B cell (primary cell): ENCODE results near the gene NUB1. TPM values are rescaled to one million over a fixed set of nuclear protein-coding genes. Genes with fewer than 3 reads are reported as not detected.

Experiments used
- ATAC-seq: fragments of 200-7000 bp; cut with Tn5 transposase; one replicate; pipeline ENCODE4 v1.10.0; 2021; ENCODE audit warnings: low read depth, mild to moderate bottlenecking, moderate number of reproducible peaks, moderate library complexity
- CTCF ChIA-PET: fragments of 350-600 bp; sonication (Branson Sonifier 250); formaldehyde crosslinking; loops from one replicate; lab custom pipeline; 2021; ENCODE audit warnings: antibody characterized with exemption, inconsistent platforms; lab: Charles Lee
- POLR2A ChIA-PET: fragments of 350-600 bp; sonication (Branson Sonifier 250); formaldehyde crosslinking; loops from one replicate; lab custom pipeline; 2021; ENCODE audit warnings: antibody characterized with exemption; lab: Charles Lee
- DNase-seq: peaks from one replicate; pipeline ENCODE4 v3.0.0; 2013
- H2AFZ ChIP-seq: 2 replicates; pipeline ENCODE4 v1.6.1; 2012; ENCODE audit warnings: mild to moderate bottlenecking, low read depth, low read length; ENCODE audit not compliant: insufficient read depth, poor library complexity, severe bottlenecking
- H3K27ac ChIP-seq, 2 donors: 1 replicate in 1 of 2; 2 replicates in 1 of 2; pipeline ENCODE4 v1.5.1; 2012 to 2013; ENCODE audit warnings: low read length in 2 of 2, mild to moderate bottlenecking in 2 of 2, moderate library complexity in 1 of 2
- H3K27me3 ChIP-seq, 4 experiments: fragments of 200-600 bp in 1 of 4; sonication (generic) in 1 of 4; replicated peaks in 1 of 4; 1 replicate in 2 of 4; 2 replicates in 2 of 4; pipeline versions ENCODE4 v1.6.1 to v1.7.0; 2013 to 2016; ENCODE audit warnings: low read length in 3 of 4, mild to moderate bottlenecking in 2 of 4, mixed read lengths in 1 of 4, moderate library complexity in 1 of 4; ENCODE audit not compliant: insufficient read depth in 4 of 4, control insufficient read depth in 3 of 4; ENCODE audit errors: control extremely low read depth in 1 of 4
- H3K36me3 ChIP-seq, 2 experiments: replicated peaks in 1 of 2; 1 replicate in 1 of 2; 2 replicates in 1 of 2; pipeline versions ENCODE4 v1.6.1 to v1.7.1; 2013; ENCODE audit warnings: low read length in 1 of 2; ENCODE audit not compliant: insufficient read depth in 2 of 2, control insufficient read depth in 1 of 2; ENCODE audit errors: control extremely low read depth in 1 of 2, extremely low read depth in 1 of 2
- H3K4me1 ChIP-seq, 2 donors: fragments of 200-600 bp in 1 of 2; sonication (generic) in 1 of 2; 1 replicate in 1 of 2; 2 replicates in 1 of 2; pipeline versions ENCODE4 v1.5.1 to v1.6.1; 2013 to 2017; ENCODE audit warnings: low read length in 2 of 2; ENCODE audit not compliant: control insufficient read depth in 2 of 2, insufficient read depth in 2 of 2
- H3K4me2 ChIP-seq: replicated peaks from 2 replicates; pipeline ENCODE3; 2012; ENCODE audit warnings: mild to moderate bottlenecking, low read depth, low read length; ENCODE audit not compliant: poor library complexity, severe bottlenecking
- H3K4me3 ChIP-seq, 5 experiments: fragments of 200-600 bp in 1 of 5; sonication (generic) in 1 of 5; 1 replicate in 3 of 5; 2 replicates in 2 of 5; pipeline versions ENCODE4 v1.5.1 to v1.7.0; 2011 to 2016; ENCODE audit warnings: low read length in 4 of 5, mild to moderate bottlenecking in 4 of 5, low read depth in 2 of 5, control low read depth in 1 of 5, moderate library complexity in 1 of 5; ENCODE audit not compliant: insufficient read depth in 1 of 5; ENCODE audit errors: control extremely low read depth in 1 of 5, extremely low read depth in 1 of 5
- H3K79me2 ChIP-seq: fragments of 200-600 bp; sonication (generic); one replicate; pipeline ENCODE4 v1.6.0; 2016; ENCODE audit warnings: low read length; ENCODE audit not compliant: control insufficient read depth, insufficient read depth
- H3K9ac ChIP-seq: fragments of 200-600 bp; sonication (generic); 2 replicates; pipeline ENCODE4 v1.6.1; 2017; ENCODE audit warnings: mild to moderate bottlenecking, low read length, moderate library complexity
- H3K9me3 ChIP-seq, 3 donors: one replicate each; pipeline versions ENCODE4 v1.6.1 to v1.7.1; 2013; ENCODE audit warnings: low read length in 2 of 3; ENCODE audit not compliant: control insufficient read depth in 2 of 3, insufficient read depth in 1 of 3; ENCODE audit errors: control extremely low read depth in 1 of 3
- H4K20me1 ChIP-seq: 2 replicates; pipeline ENCODE4 v1.6.0; 2012; ENCODE audit warnings: mild to moderate bottlenecking, low read length; ENCODE audit not compliant: insufficient read depth, control insufficient read depth, poor library complexity, severe bottlenecking
- H3K27ac Mint-ChIP-seq: one replicate; pipeline ENCODE4 v1.8.0; 2021; ENCODE audit warnings: mixed read lengths
- H3K27me3 Mint-ChIP-seq: one replicate; pipeline ENCODE4 v1.8.0; 2021; ENCODE audit warnings: mixed read lengths
- H3K4me1 Mint-ChIP-seq: one replicate; pipeline ENCODE4 v1.8.0; 2021; ENCODE audit warnings: mixed read lengths
- H3K4me3 Mint-ChIP-seq: one replicate; pipeline ENCODE4 v1.8.0; 2021; ENCODE audit warnings: mixed read lengths
- H3K9me3 Mint-ChIP-seq: one replicate; pipeline ENCODE4 v1.8.0; 2022; ENCODE audit warnings: mixed read lengths; ENCODE audit not compliant: insufficient read depth
- CTCF ChIP-seq: fragments of 200-600 bp; IDR thresholded peaks from one replicate; pipeline ENCODE4 v1.8.0; 2022; ENCODE audit warnings: antibody characterized with exemption, mild to moderate bottlenecking
- EZH2 ChIP-seq: IDR thresholded peaks from 2 replicates; pipeline ENCODE4 v1.6.1; 2012; ENCODE audit warnings: borderline replicate concordance, low read depth, mild to moderate bottlenecking, moderate library complexity, low read length; ENCODE audit not compliant: insufficient read depth, poor library complexity, severe bottlenecking
- WGBS: methylation state at CpG from one replicate; pipeline ENCODE4 v1.1.5; 2013; ENCODE audit warnings: missing lambda C conversion rate; ENCODE audit not compliant: insufficient coverage; 5-methylcytosine and 5-hydroxymethylcytosine counted together
- intact Hi-C: fragments of 100-400 bp; cut with micrococcal nuclease; formaldehyde crosslinking; loops from one replicate; pipeline ENCODE4 v1.10.0; 2022
- polyA plus RNA-seq: library from polyadenylated mRNA; depleted of rRNA; stranded (reverse); fragments of >200 nt; gene quantifications from 2 replicates; pipeline ENCODE4 v1.2.3, GENCODE V29; 2012
- total RNA-seq, 2 donors: library from RNA; stranded (reverse); fragments of 120-200 nt in 1 of 2; gene quantifications; 1 replicate in 1 of 2; 2 replicates in 1 of 2; pipeline versions ENCODE4 v1.2.3 to v1.2.4, GENCODE V29; 2013 to 2022

The NUB1 gene
- total and polyA plus RNA-seq, 2 donors (not counting 1 experiment from before 2014, with no cell fraction given) = 55.0 to 104 TPM

- intact Hi-C loops = no loop called here
These were observed 69.1 kb downstream of the NUB1 start for GRCh38 chr7:151410405-151411390.

More at GRCh38 chr7:151410405-151411390, 69.1 kb downstream of the NUB1 start:
- WGBS = 22% methylated on average over 53 of the region's 55 CpGs
- Histone ChIP-seq H3K4me2 (peak overlapping the region; percentile 73), H2AFZ (no peak overlapping the region), H3K9ac (peak overlapping the region; percentile 35), H3K79me2 (no peaks in the 10 kb centered on the region), H3K27me3 (peaks cover 0 to 64% (median 26%) of the 10 kb centered on the region in 4 experiments), H3K4me3 (peak overlapping the region in 1 of 5 experiments; percentile 29), H3K9me3 (peaks cover 0 to 20% (median 0%) of the 10 kb centered on the region in 3 donors), H4K20me1 (no peaks in the 10 kb centered on the region), H3K27ac (no peak overlapping the region), H3K36me3 (no peaks in the 10 kb centered on the region), H3K4me1 (peaks cover 34% of the 10 kb centered on the region in 2 donors)
- DNase-seq (no peak), ATAC-seq (no peak)
- Mint-ChIP-seq H3K4me3 (peak overlapping the region; percentile 62), H3K27ac (peak overlapping the region; percentile 71), H3K9me3 (no peaks in the 10 kb centered on the region), H3K4me1 (peaks cover 26% of the 10 kb centered on the region), H3K27me3 (peaks cover 54% of the 10 kb centered on the region)
- TF ChIP-seq CTCF (no peak), EZH2 (peak; percentile 35)
- POLR2A ChIA-PET = no interaction called here
- CTCF ChIA-PET = interaction anchor here (0.5 to 3.5 kb wide), 4 partner anchors 37 to 98 kb away, joined by 3 to 16 read pairs (median 3); no protein-coding TSS in a partner anchor
